SK-MEL-5 (cell line): ENCODE measurements around the gene MIP. TPM values are rescaled to one million over a fixed set of nuclear protein-coding genes. Genes with fewer than 3 reads are reported as not detected.
"Not testable (repeated sequence)": the region's sequence is repeated elsewhere in the genome, so short reads cannot be mapped to it uniquely, and the experiment has no call there.

ENCODE experiments used
- DNase-seq: peaks from one replicate; pipeline ENCODE4 v3.0.0-alpha.2; 2016; ENCODE audit warnings: low read depth, low spot score
- in situ Hi-C: cut with HindIII; loops from 2 replicates; pipeline ENCODE4 v1.10.0; 2016; ENCODE audit warnings: low sequenced_read_pairs, high pct_unique_total_duplicates, low pct_unique_long_range_greater_than_20kb
- total RNA-seq: library from RNA; depleted of rRNA; stranded (reverse); fragments of >200 nt; shearing (Covaris generic); gene quantifications from 2 replicates; pipeline ENCODE4 v1.2.3, GENCODE V29; 2014; rRNA removed

The MIP gene
- total RNA-seq, 1 experiment from 2014 or later, result not detected

DNA sequence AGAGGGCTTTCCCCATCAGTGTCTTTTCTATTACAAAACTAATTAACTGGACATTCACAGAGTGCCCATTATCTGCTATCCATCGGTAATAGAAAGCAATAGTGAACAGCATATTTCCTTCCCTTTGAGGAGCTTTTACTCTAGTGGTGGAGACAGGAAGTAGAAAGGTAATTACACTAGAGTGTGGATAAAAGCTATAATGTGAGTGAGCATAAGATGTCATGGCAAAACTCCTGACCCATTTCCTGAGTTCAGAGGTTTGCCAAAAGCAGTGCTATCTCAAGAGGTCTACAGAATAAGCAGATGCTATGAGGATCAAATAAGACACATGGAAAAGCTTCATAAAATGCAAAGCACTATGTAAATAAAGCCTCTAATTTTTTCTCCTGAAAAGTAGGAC lies 29.3 kb downstream of the MIP start:
- in situ Hi-C loops, result no loop called here
- DNase-seq, result no peak

DNA sequence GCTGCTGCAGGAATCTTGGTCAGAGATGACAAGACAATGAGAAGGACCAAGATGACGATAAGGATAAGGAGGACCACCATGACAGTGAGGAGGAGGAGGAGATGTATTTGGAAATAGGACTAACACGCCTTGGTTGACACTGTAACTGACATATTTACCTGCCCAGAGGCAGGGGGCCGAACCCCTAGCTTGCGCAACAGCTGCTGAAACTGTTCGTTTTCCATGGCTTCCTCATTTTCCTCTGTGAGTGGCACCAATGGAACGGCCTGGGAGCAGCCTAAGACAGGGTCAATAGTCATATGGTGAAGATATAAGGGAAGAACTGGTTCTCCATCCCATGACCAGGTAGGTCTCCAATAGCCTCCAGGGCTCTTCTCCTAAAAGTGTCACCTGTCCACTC lies 34.0 kb downstream of the MIP start:
- in situ Hi-C loops, result no loop called here
- no peak for DNase-seq

DNA sequence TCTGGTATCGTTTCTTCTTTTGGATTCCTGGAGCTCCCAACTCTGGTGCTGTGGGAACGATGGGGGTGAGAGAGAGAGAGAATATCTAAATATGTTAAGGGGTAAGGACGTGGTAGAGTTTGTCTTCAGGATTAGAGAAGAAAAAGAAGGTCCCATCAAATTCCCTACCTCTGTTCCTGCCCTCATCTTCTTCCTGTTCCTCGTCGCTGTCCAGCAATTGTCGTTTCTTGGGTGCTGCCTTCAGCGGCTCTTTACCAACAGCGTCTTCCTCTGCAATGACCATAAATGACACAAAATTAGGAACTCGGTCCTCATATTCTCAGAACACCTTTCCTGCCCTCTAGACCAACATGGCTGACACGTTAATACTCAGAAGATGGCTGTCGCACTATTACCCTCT lies 36.7 kb downstream of the MIP start:
- in situ Hi-C loops, result no loop called here
- no peak for DNase-seq

DNA sequence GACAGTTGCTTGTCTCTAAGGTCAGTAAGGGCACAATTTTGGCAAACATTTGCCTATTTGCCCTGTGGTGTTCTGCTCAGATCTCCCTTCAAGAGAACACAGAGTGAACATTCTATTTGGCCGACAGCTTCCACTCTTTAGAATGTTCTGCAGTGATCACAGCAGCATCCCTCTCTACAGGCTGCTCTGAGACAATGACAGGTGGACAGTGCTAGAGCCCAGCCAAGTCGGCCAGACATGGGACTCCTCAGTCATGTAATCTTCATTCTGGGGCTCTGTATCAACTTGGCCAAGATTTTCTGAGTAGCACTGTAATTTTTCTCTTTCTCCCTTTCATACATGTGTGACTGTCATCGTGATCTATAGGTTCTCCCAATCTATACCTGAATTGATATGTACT lies 40.1 kb downstream of the MIP start:
- in situ Hi-C loops, result no loop called here
- DNase-seq, result no peak

DNA sequence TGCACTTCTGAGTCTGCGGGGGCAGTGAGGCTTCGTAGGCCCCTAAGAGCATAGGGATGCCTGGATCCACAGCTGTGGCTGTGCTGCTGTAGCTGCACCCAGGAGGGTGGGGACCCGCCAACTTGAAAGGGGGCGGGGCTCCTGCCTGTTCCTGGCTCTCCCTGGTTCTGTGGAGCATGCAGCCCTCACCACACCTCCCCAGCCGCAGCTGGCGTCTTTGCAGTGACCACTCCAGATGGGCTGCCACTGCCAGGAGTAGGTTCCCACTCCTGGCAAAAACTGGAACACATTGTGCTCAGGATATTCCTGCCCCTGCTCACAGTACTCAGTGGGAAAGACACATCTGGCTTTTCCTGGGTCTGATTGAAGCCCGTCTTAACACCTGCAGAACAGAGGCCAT lies 41.1 kb downstream of the MIP start:
- DNase-seq, result no peak
- in situ Hi-C loops, result no loop called here

DNA sequence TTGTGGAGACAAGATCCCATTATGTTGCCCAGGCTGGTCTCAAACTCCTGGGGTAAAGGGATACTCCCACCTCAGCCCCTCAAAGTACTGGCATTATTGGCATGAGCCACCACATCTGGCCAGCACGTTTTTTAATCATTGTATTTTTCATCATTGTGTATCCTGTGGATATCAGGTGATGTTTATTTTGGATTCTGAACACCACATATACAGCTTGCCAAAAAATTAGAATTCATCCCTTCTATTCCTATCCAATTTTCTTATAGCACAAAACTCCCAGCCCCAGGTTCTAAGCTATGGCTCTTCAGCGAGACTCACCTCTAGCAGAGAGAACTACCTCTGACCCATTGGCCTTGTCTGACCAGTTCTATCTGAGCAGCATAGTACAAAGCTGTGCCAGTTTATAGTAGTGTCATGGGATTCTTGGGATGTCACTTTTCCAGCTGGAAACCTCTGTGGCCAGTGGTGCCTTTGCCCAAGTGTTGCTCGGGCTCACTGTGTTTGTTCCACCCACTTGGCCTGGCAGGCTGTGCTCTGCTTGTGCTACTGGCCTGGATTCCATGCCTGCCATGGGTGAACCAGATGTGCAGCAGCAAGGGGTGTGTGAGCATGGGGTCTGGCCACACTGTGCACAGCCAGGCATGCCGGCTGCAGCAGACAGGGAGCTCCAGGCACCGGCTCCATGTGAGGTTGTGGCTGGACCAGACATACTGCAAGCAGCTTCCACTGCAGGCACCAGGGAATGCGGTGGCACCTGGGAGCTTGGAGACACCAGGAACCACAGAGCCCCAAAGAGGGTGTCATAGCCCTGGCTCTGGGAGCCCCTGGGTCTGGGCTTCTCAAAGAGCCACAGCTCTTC lies 42.4 kb downstream of the MIP start:
- in situ Hi-C loops, result no loop called here
- no peak for DNase-seq

DNA sequence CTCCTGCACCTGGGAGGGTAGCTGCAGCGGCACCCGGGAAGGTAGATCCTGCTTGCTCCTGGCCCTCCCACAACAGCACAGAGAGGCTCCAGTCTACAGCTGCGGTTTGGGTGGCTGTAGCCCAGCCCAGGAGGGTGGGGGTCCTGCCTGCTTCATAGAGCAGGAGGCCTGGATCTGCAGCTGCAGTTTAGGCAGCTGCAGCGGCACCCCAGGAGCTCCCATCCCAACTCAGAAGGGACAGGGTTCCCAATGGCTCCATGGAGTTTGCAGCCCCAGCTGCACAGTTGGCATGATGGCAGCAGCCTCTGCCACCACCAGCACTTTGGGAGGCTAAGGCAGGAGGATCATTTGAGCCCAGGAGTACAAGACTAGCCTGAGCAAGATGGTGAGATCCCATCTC lies 43.7 kb downstream of the MIP start:
- DNase-seq, result no peak
- in situ Hi-C loops, result no loop called here

DNA sequence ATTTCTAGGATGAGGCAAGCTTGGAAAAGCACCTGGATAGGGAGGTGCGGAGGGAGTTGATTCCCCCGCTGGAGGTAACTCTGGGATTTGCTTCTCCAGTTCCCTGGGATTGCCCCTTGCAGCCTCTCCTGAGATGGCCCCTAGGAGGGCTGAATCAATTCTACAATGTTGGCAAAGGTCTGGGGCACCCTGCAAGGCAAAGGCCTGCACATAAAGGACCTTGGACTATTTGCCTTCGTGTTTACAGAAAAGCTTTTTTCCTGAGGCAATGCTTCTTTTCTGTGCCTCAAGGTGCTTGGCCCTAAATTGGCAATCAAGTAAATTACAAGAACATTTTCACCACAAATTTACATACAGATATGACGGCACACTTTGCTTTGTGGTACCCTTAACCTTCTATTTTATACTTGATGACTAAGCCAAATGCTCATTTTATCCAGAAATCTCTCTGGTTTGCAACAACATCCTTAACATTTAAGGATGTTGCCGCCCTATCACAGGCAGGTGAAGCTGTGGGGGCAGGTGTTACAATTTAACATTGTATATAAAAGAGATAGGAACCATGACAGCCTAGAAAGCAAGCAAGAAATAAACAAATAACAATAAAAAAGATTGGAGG lies 45.5 kb downstream of the MIP start:
- in situ Hi-C loops, result no loop called here
- DNase-seq, result no peak

DNA sequence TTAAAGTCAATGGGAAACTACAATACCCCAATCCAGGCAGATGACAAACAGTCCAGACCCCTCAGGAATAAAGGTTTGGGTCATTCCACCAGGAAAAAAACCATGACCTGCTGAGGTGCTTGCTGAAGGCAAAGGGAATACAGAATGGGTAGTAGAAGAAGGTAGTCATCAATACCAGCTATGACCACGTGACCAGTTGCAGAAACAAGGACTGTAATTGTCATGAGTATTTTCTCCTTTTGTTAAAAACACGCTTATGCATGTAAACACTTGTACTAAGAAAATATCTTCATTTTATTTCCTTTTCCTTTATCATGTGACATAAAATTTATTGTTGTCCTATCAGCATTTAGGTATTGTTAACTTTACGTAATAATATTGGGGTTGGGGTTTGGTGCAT lies 50.2 kb downstream of the MIP start:
- DNase-seq, in situ Hi-C loops: not testable (repeated sequence)

DNA sequence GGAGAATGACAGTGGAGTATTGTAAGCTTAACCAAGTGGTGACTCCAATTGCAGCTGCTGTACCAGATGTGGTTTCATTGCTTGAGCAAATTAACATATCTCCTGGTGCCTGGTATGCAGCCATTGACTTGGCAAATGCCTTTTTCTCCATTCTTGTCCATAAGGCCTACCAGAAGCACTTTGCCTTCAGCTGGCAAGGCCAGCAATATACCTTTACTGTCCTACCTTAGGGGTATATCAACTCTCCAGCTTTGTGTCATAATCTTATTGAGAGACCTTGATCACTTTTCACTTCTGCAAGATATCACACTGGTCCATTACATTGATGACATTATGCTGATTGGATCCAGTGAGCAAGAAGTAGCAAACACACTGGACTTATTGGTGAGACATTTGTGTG lies 52.8 kb downstream of the MIP start:
- DNase-seq, in situ Hi-C loops: not testable (repeated sequence)

DNA sequence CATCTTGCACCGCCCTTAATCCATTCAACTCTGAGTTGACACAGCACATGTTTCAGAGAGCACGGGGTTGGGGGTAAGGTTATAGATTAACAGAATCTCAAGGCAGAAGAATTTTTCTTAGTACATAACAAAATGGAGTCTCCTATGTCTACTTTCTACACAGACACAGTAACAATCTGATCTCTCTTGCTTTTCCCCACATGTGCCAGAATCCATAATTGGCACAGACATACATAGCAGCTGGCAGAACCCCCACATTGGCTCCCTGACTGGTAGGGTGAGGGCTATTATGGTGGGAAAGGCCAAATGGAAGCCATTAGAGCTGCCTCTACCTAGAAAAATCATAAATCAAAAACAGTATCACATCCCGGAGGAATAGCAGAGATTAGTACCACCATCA lies 53.3 kb downstream of the MIP start:
- DNase-seq, in situ Hi-C loops: not testable (repeated sequence)

Other genes with a start within 250 kb of the MIP start
- 47.7 and 48.9 TPM in 2 replicates for gene RNF41, start 232.7 kb downstream of the MIP start, total RNA-seq
- gene NABP2, start 230.3 kb downstream of the MIP start, total RNA-seq, result 37.8 and 47.5 TPM in 2 replicates
- gene SLC39A5, start 224.6 kb downstream of the MIP start, total RNA-seq, result not detected in 2 replicates
- 13.5 and 14.7 TPM in 2 replicates for gene ANKRD52, start 196.3 kb downstream of the MIP start, total RNA-seq
- gene COQ10A, start 187.7 kb downstream of the MIP start, total RNA-seq, result 16.4 and 18.4 TPM in 2 replicates
- 110 and 119 TPM in 2 replicates for gene CS, start 154.3 kb downstream of the MIP start, total RNA-seq
- gene CNPY2, start 138.7 kb downstream of the MIP start, total RNA-seq, result 311 and 316 TPM in 2 replicates
- gene PAN2, start 120.7 kb downstream of the MIP start, total RNA-seq, result 32.5 and 50.6 TPM in 2 replicates
- gene IL23A, start 115.8 kb downstream of the MIP start, total RNA-seq, result 0.34 TPM in 1 of 2 replicates, not detected in the other
- gene STAT2, start 94.5 kb downstream of the MIP start, total RNA-seq, result 131 and 139 TPM in 2 replicates
- not detected in 2 replicates for gene APOF, start 91.8 kb downstream of the MIP start, total RNA-seq
- 7.7 and 10.1 TPM in 2 replicates for gene TIMELESS, start 5.2 kb downstream of the MIP start, total RNA-seq
- 4.5 and 4.8 TPM in 2 replicates for gene SPRYD4, start 13.9 kb upstream of the MIP start, total RNA-seq
- gene GLS2, start 33.5 kb upstream of the MIP start, total RNA-seq, result not detected in 2 replicates
- gene RBMS2, start 67.2 kb upstream of the MIP start, total RNA-seq, result 4.9 and 6.0 TPM in 2 replicates
- gene BAZ2A, start 175.7 kb upstream of the MIP start, total RNA-seq, result 15.4 and 27.9 TPM in 2 replicates
- 1,074 and 1,136 TPM in 2 replicates for gene ATP5F1B, start 191.3 kb upstream of the MIP start, total RNA-seq
- gene PTGES3, start 233.6 kb upstream of the MIP start, total RNA-seq, result 89.1 and 98.9 TPM in 2 replicates